Natural killer cell (primary cell): ENCODE measurements around the gene JAZF1. TPM values are rescaled to one million over a fixed set of nuclear protein-coding genes. Genes with fewer than 3 reads are reported as not detected.

Source experiments
- ATAC-seq, 3 donors: fragments of 150-1000 bp in 2 of 3; fragments of 200-7000 bp in 1 of 3; cut with Tn5 transposase; 1 replicate in 1 of 3; 2 replicates in 2 of 3; pipeline ENCODE4 v1.10.0; 2021; ENCODE audit warnings: mild to moderate bottlenecking in 2 of 3, moderate library complexity in 2 of 3
- DNase-seq, 2 donors: peaks; one replicate each; pipeline versions ENCODE4 v3.0.0 to v3.0.0-alpha.2; 2013 to 2021; ENCODE audit warnings: mixed read lengths in 1 of 2
- H3K27ac ChIP-seq: one replicate; pipeline ENCODE4 v1.5.1; 2013; ENCODE audit warnings: mild to moderate bottlenecking, low read length
- H3K27me3 ChIP-seq: one replicate; pipeline ENCODE4 v1.6.1; 2013; ENCODE audit warnings: low read length; ENCODE audit not compliant: control insufficient read depth, insufficient read depth
- H3K36me3 ChIP-seq: one replicate; pipeline ENCODE4 v1.6.1; 2013; ENCODE audit warnings: low read length; ENCODE audit not compliant: control insufficient read depth, insufficient read depth
- H3K4me1 ChIP-seq: one replicate; pipeline ENCODE4 v1.6.1; 2013; ENCODE audit warnings: low read length; ENCODE audit not compliant: control insufficient read depth, insufficient read depth
- H3K4me3 ChIP-seq: one replicate; pipeline ENCODE4 v1.5.1; 2013; ENCODE audit warnings: low read length
- H3K9me3 ChIP-seq: one replicate; pipeline ENCODE4 v1.6.1; 2013; ENCODE audit warnings: low read length; ENCODE audit not compliant: control insufficient read depth, insufficient read depth
- H3K27ac Mint-ChIP-seq, 2 donors: one replicate each; pipeline ENCODE4 v1.8.0; 2022; ENCODE audit warnings: mild to moderate bottlenecking in 2 of 2, mixed read lengths in 2 of 2, moderate library complexity in 1 of 2
- H3K27me3 Mint-ChIP-seq, 2 donors: one replicate each; pipeline ENCODE4 v1.8.0; 2022; ENCODE audit warnings: low read depth in 2 of 2, mixed read lengths in 2 of 2
- H3K36me3 Mint-ChIP-seq: one replicate; pipeline ENCODE4 v1.8.0; 2022; ENCODE audit warnings: mixed read lengths
- H3K4me1 Mint-ChIP-seq, 2 donors: one replicate each; pipeline ENCODE4 v1.8.0; 2022; ENCODE audit warnings: mixed read lengths in 2 of 2
- H3K4me3 Mint-ChIP-seq: one replicate; pipeline ENCODE4 v1.8.0; 2022; ENCODE audit warnings: mild to moderate bottlenecking, moderate library complexity, mixed read lengths
- H3K9me3 Mint-ChIP-seq, 2 donors: one replicate each; pipeline ENCODE4 v1.8.0; 2022; ENCODE audit warnings: mixed read lengths in 2 of 2
- WGBS: methylation state at CpG from one replicate; pipeline ENCODE4 v1.1.7; 2013; ENCODE audit warnings: missing lambda C conversion rate; ENCODE audit not compliant: insufficient coverage; 5-methylcytosine and 5-hydroxymethylcytosine counted together
- intact Hi-C: fragments of 100-400 bp; cut with micrococcal nuclease; formaldehyde crosslinking; loops from one replicate; pipeline ENCODE4 v1.14.2; 2022
- total RNA-seq, 4 donors: library from RNA; stranded (reverse); fragments of 120-200 nt in 1 of 4; gene quantifications; one replicate each; pipeline versions ENCODE4 v1.2.3 to v1.2.4, GENCODE V29; 2013 to 2022
- TF ChIP-seq, protein P1 (sequence below): fragments of 200-600 bp; IDR thresholded peaks from one replicate; pipeline ENCODE4 v1.8.0; 2022; ENCODE audit warnings: antibody characterized with exemption

Gene JAZF1
- total RNA-seq, 3 donors from 2014 or later (not counting 1 experiment from before 2014, with no cell fraction given), result 82.5 to 89.7 (median 87.6) TPM

DNA sequence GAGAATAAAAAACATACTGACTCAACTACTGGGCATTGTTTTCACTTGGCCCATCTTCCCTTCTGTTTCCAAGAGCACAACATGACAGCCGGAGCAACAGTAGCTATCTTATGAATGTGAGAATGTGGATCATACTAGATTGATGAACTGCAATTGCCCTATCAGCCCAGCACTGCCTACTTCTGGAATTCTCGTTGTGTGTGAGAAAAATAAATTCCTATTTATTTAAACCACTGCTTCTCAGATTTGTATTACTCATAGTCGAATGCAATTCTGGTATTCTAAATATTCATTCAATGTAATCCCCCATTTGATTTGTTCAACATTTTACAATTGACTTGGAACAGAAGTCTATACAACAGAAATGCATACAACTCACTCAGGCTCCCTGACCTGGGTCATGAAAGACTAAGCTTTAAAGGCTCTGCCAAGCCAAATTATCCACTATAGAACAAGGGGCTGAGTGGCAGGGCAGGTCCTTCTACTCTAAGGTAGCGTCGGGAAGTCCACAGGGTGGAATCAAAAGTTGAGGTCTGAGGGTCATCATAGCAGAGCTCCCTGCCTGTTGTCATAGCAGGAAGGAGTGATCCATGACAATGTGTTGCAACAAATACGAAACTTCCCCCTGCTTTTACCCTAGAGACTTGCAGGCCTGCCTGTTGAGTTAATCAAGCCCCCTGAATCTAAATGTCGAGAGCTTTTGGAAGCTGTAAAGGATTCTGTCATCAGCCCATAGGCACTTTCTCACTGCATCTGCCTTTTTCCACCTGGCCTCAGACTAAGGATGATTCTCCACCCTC, 12.4 kb upstream of the JAZF1 start:
- H3K36me3 ChIP-seq, result no peaks in the 10 kb centered on the region
- Mint-ChIP-seq H3K36me3 (no peaks in the 10 kb centered on the region), H3K27me3 (no peaks in the 10 kb centered on the region), H3K4me1 (peaks cover 61 to 67% of the 10 kb centered on the region in 2 donors), H3K27ac (peak overlapping the region in 1 of 2 donors; percentile 18), H3K9me3 (no peaks in the 10 kb centered on the region), H3K4me3 (no peak overlapping the region)
- no peak overlapping the region for H3K4me3 ChIP-seq
- no peaks in the 10 kb centered on the region for H3K27me3 ChIP-seq
- DNase-seq (no peak), ATAC-seq (no peak)
- H3K27ac ChIP-seq, result no peak overlapping the region
- no peaks in the 10 kb centered on the region for H3K9me3 ChIP-seq
- H3K4me1 ChIP-seq, result peaks cover 27% of the 10 kb centered on the region
- TF ChIP-seq, protein P1, sequence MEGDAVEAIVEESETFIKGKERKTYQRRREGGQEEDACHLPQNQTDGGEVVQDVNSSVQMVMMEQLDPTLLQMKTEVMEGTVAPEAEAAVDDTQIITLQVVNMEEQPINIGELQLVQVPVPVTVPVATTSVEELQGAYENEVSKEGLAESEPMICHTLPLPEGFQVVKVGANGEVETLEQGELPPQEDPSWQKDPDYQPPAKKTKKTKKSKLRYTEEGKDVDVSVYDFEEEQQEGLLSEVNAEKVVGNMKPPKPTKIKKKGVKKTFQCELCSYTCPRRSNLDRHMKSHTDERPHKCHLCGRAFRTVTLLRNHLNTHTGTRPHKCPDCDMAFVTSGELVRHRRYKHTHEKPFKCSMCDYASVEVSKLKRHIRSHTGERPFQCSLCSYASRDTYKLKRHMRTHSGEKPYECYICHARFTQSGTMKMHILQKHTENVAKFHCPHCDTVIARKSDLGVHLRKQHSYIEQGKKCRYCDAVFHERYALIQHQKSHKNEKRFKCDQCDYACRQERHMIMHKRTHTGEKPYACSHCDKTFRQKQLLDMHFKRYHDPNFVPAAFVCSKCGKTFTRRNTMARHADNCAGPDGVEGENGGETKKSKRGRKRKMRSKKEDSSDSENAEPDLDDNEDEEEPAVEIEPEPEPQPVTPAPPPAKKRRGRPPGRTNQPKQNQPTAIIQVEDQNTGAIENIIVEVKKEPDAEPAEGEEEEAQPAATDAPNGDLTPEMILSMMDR, result no peak
- WGBS, result 94% methylated on average over 6 of the region's 7 CpGs
- intact Hi-C loops, result no loop called here

DNA sequence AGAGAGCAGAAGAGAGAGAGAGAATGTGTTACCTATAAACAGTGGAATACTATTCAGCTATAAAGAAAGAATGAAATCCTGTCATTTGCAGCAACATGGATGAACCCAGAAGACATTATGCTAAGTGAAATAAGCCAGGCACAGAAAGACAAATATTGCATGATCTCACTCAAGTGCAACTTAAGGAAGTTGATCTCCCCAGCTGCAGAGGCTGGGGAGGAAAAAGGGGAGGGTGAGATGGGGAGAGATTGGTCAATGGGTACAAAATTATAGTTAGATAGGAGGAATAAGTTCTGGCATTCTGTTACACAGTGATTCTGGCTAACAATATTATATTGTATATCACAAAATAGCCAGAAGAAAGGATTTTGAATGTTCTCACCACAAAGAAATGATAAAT, 11.2 kb upstream of the JAZF1 start:
- Histone ChIP-seq H3K9me3 (no peaks in the 10 kb centered on the region), H3K4me3 (no peak overlapping the region), H3K27me3 (no peaks in the 10 kb centered on the region), H3K27ac (no peak overlapping the region), H3K36me3 (no peaks in the 10 kb centered on the region), H3K4me1 (peaks cover 23% of the 10 kb centered on the region)
- intact Hi-C loops, result no loop called here
- Mint-ChIP-seq H3K4me1 (peaks cover 55 to 56% of the 10 kb centered on the region in 2 donors), H3K9me3 (no peaks in the 10 kb centered on the region), H3K36me3 (no peaks in the 10 kb centered on the region), H3K4me3 (no peak overlapping the region), H3K27me3 (no peaks in the 10 kb centered on the region), H3K27ac (no peak overlapping the region)
- TF ChIP-seq, protein P1, result no peak
- no peak for ATAC-seq
- DNase-seq, result no peak

DNA sequence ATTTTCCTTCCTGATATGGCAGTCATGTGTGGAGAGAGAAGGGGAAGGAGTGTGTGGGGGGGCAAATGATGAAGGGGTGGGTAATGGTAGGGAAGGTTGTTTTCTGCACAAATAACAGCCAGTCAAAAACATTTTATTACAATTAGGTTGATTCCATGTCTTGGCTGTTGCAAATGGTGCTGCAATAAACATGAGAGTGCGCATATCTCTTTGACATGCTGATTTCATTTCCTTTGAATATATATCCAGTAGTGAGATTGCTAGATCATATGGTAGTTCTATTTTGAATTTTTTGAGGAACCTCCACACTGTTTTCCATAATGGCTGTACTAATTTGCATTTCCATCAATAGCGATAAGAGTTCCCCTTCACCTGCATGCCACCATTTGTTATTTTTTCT, 10.6 kb upstream of the JAZF1 start:
- no peaks in the 10 kb centered on the region for H3K9me3 ChIP-seq
- DNase-seq (no peak), ATAC-seq (no peak)
- H3K27ac ChIP-seq, result no peak overlapping the region
- H3K36me3 ChIP-seq, result no peaks in the 10 kb centered on the region
- WGBS, result no CpG with 5 or more reads among the region's 2 CpGs
- peaks cover 18% of the 10 kb centered on the region for H3K4me1 ChIP-seq
- no peaks in the 10 kb centered on the region for H3K27me3 Mint-ChIP-seq
- no peaks in the 10 kb centered on the region for H3K36me3 Mint-ChIP-seq
- no peak overlapping the region for H3K27ac Mint-ChIP-seq
- H3K27me3 ChIP-seq, result no peaks in the 10 kb centered on the region
- H3K4me1 Mint-ChIP-seq, result peaks cover 49 to 50% of the 10 kb centered on the region in 2 donors
- intact Hi-C loops, result no loop called here
- no peaks in the 10 kb centered on the region for H3K9me3 Mint-ChIP-seq
- TF ChIP-seq, protein P1, result no peak
- H3K4me3 Mint-ChIP-seq, result no peak overlapping the region
- no peak overlapping the region for H3K4me3 ChIP-seq
